CD8-positive, alpha-beta memory T cell (primary cell): ENCODE measurements around the gene TRPV6. TPM values are rescaled to one million over a fixed set of nuclear protein-coding genes. Genes with fewer than 3 reads are reported as not detected.
A peak's percentile ranks its signal among the peaks of the same experiment; 100 is the strongest.

Experiments
- CTCF ChIA-PET: fragments of 350-600 bp; sonication (Branson Sonifier 250); formaldehyde crosslinking; loops from one replicate; lab custom pipeline; 2021; ENCODE audit warnings: antibody characterized with exemption; lab: Charles Lee
- POLR2A ChIA-PET: fragments of 350-600 bp; sonication (Branson Sonifier 250); formaldehyde crosslinking; loops from one replicate; lab custom pipeline; 2021; ENCODE audit warnings: antibody characterized with exemption; lab: Charles Lee
- DNase-seq, 5 donors: peaks; one replicate each; pipeline versions ENCODE4 v3.0.0 to v3.0.0-alpha.2; 2020 to 2022; ENCODE audit warnings: mixed read lengths in 1 of 5
- H3K27ac ChIP-seq: one replicate; pipeline ENCODE4 v1.7.0; 2013; ENCODE audit warnings: low read depth, mild to moderate bottlenecking, low read length, moderate library complexity
- H3K27me3 ChIP-seq: 2 replicates; pipeline ENCODE4 v1.7.0; 2013; ENCODE audit warnings: low read length, mild to moderate bottlenecking; ENCODE audit not compliant: insufficient read depth, poor library complexity, severe bottlenecking
- H3K36me3 ChIP-seq: 2 replicates; pipeline ENCODE4 v1.7.0; 2013; ENCODE audit warnings: mild to moderate bottlenecking, low read length, moderate library complexity; ENCODE audit not compliant: insufficient read depth
- H3K4me1 ChIP-seq: 2 replicates; pipeline ENCODE4 v1.7.0; 2013; ENCODE audit warnings: mild to moderate bottlenecking, low read length, moderate library complexity; ENCODE audit not compliant: insufficient read depth
- H3K4me3 ChIP-seq: 2 replicates; pipeline ENCODE4 v1.7.0; 2013; ENCODE audit warnings: mild to moderate bottlenecking, low read length
- H3K9me3 ChIP-seq: 2 replicates; pipeline ENCODE4 v1.7.0; 2013; ENCODE audit warnings: mild to moderate bottlenecking, low read length
- H3K27ac Mint-ChIP-seq, 8 donors: one replicate each; pipeline ENCODE4 v1.8.0; 2020 to 2021; ENCODE audit warnings: mixed read lengths in 8 of 8, mild to moderate bottlenecking in 6 of 8, inconsistent platforms in 3 of 8, moderate library complexity in 3 of 8
- H3K27me3 Mint-ChIP-seq, 2 donors: one replicate each; pipeline ENCODE4 v1.8.0; 2020 to 2021; ENCODE audit warnings: mixed read lengths in 2 of 2, mild to moderate bottlenecking in 1 of 2, moderate library complexity in 1 of 2
- H3K36me3 Mint-ChIP-seq, 3 donors: one replicate each; pipeline ENCODE4 v1.8.0; 2020 to 2021; ENCODE audit warnings: mixed read lengths in 3 of 3, inconsistent platforms in 1 of 3, mild to moderate bottlenecking in 1 of 3
- H3K4me1 Mint-ChIP-seq, 3 donors: one replicate each; pipeline ENCODE4 v1.8.0; 2020 to 2021; ENCODE audit warnings: mixed read lengths in 3 of 3, inconsistent platforms in 1 of 3, mild to moderate bottlenecking in 1 of 3
- H3K4me3 Mint-ChIP-seq, 7 donors: one replicate each; pipeline ENCODE4 v1.8.0; 2020 to 2021; ENCODE audit warnings: mixed read lengths in 7 of 7, mild to moderate bottlenecking in 6 of 7, moderate library complexity in 4 of 7, inconsistent platforms in 2 of 7
- H3K9me3 Mint-ChIP-seq, 5 donors: one replicate each; pipeline ENCODE4 v1.8.0; 2020 to 2022; ENCODE audit warnings: mixed read lengths in 5 of 5, mild to moderate bottlenecking in 3 of 5, moderate library complexity in 2 of 5, inconsistent platforms in 1 of 5
- polyA plus RNA-seq: library from polyadenylated mRNA; unstranded; fragments of 300-500 nt; fragmentation: Illumina TruSeq; gene quantifications from one replicate; pipeline ENCODE4 v1.2.3, GENCODE V29; 2021
- total RNA-seq, 2 experiments: library from RNA; stranded (reverse); gene quantifications; one replicate each; pipeline ENCODE4 v1.2.3, GENCODE V29; 2021

TRPV6 gene
- total and polyA plus RNA-seq, 3 experiments from 2014 or later: not detected

GRCh38 chr7:142833174-142834048 is 52.1 kb downstream of the TRPV6 start:
- no peaks in the 10 kb centered on the region for H3K4me1 ChIP-seq
- Mint-ChIP-seq H3K9me3 (no peaks in the 10 kb centered on the region), H3K4me1 (peaks cover 0 to 4% (median 4%) of the 10 kb centered on the region in 3 donors), H3K27me3 (peaks cover 0 to 8% of the 10 kb centered on the region in 2 donors), H3K36me3 (no peaks in the 10 kb centered on the region), H3K4me3 (no peak overlapping the region), H3K27ac (no peak overlapping the region)
- POLR2A ChIA-PET: no interaction called here
- H3K36me3 ChIP-seq: no peaks in the 10 kb centered on the region
- CTCF ChIA-PET: no interaction called here
- H3K27me3 ChIP-seq: no peaks in the 10 kb centered on the region
- no peaks in the 10 kb centered on the region for H3K9me3 ChIP-seq
- H3K4me3 ChIP-seq: no peak overlapping the region
- no peak overlapping the region for H3K27ac ChIP-seq
- no peak for DNase-seq

GRCh38 chr7:142832417-142832816 is 53.1 kb downstream of the TRPV6 start:
- H3K27ac ChIP-seq: no peak overlapping the region
- peaks cover 0 to 4% (median 4%) of the 10 kb centered on the region in 3 donors for H3K4me1 Mint-ChIP-seq
- H3K4me1 ChIP-seq: no peaks in the 10 kb centered on the region
- no peaks in the 10 kb centered on the region for H3K36me3 Mint-ChIP-seq
- no peak overlapping the region for H3K4me3 Mint-ChIP-seq
- H3K4me3 ChIP-seq: no peak overlapping the region
- H3K9me3 ChIP-seq: no peaks in the 10 kb centered on the region
- ChIA-PET CTCF (no interaction called here), POLR2A (interaction anchor here (0.6 kb wide), 1 partner anchor 25 kb away, joined by 4 read pairs; no protein-coding TSS in a partner anchor)
- no peak for DNase-seq
- H3K27ac Mint-ChIP-seq: no peak overlapping the region
- H3K9me3 Mint-ChIP-seq: no peaks in the 10 kb centered on the region
- H3K36me3 ChIP-seq: no peaks in the 10 kb centered on the region
- peaks cover 0 to 8% of the 10 kb centered on the region in 2 donors for H3K27me3 Mint-ChIP-seq
- H3K27me3 ChIP-seq: no peaks in the 10 kb centered on the region

- no peak for DNase-seq
- no peak overlapping the region for H3K4me3 ChIP-seq
- no peaks in the 10 kb centered on the region for H3K4me1 ChIP-seq
- H3K27me3 ChIP-seq: no peaks in the 10 kb centered on the region
- no peaks in the 10 kb centered on the region for H3K36me3 ChIP-seq
- Mint-ChIP-seq H3K9me3 (peaks cover 3 to 10% (median 9%) of the 10 kb centered on the region in 5 donors), H3K4me1 (no peaks in the 10 kb centered on the region), H3K36me3 (peaks cover 0 to 5% (median 0%) of the 10 kb centered on the region in 3 donors), H3K27ac (no peak overlapping the region), H3K27me3 (peaks cover 17% of the 10 kb centered on the region in 2 donors), H3K4me3 (no peak overlapping the region)
- CTCF ChIA-PET: interaction anchor here (1.0 kb wide), 1 partner anchor 13 kb away, joined by 3 read pairs; no protein-coding TSS in a partner anchor
- no peaks in the 10 kb centered on the region for H3K9me3 ChIP-seq
- POLR2A ChIA-PET: no interaction called here
- H3K27ac ChIP-seq: no peak overlapping the region
Observed at GRCh38 chr7:142827951-142828500, 57.5 kb downstream of the TRPV6 start.

- Histone ChIP-seq H3K27me3 (no peaks in the 10 kb centered on the region), H3K4me3 (no peak overlapping the region), H3K4me1 (no peaks in the 10 kb centered on the region), H3K27ac (no peak overlapping the region), H3K36me3 (no peaks in the 10 kb centered on the region), H3K9me3 (no peaks in the 10 kb centered on the region)
- no peak overlapping the region for H3K4me3 Mint-ChIP-seq
- peaks cover 0 to 9% (median 2%) of the 10 kb centered on the region in 3 donors for H3K36me3 Mint-ChIP-seq
- peaks cover 27 to 62% of the 10 kb centered on the region in 2 donors for H3K27me3 Mint-ChIP-seq
- H3K9me3 Mint-ChIP-seq: peaks cover 8 to 16% (median 14%) of the 10 kb centered on the region in 5 donors
- POLR2A ChIA-PET: no interaction called here
- no peak for DNase-seq
- no peaks in the 10 kb centered on the region for H3K4me1 Mint-ChIP-seq
- CTCF ChIA-PET: interaction anchor here (0.5 kb wide), 1 partner anchor 690 kb away, joined by 5 read pairs; no protein-coding TSS in a partner anchor
- H3K27ac Mint-ChIP-seq: peak overlapping the region in 1 of 8 donors; percentile 28
Observed at GRCh38 chr7:142822714-142823113, 62.8 kb downstream of the TRPV6 start.

Other genes with a start within 250 kb of the TRPV6 start
- not detected for gene PRSS1, start 136.3 kb downstream of the TRPV6 start, total RNA-seq
- gene PRSS1, start 136.3 kb downstream of the TRPV6 start, polyA plus RNA-seq: not detected
- not detected for gene PRSS2, start 114.8 kb downstream of the TRPV6 start, total RNA-seq
- not detected for gene PRSS2, start 114.8 kb downstream of the TRPV6 start, polyA plus RNA-seq
- 1 to 10 TPM; 6.0 to 8.1 TPM for gene EPHB6, start 30.7 kb downstream of the TRPV6 start, total RNA-seq
- gene EPHB6, start 30.7 kb downstream of the TRPV6 start, polyA plus RNA-seq: 13.7 TPM
- gene TRPV5, start 48.0 kb upstream of the TRPV6 start, total RNA-seq: not detected
- not detected for gene TRPV5, start 48.0 kb upstream of the TRPV6 start, polyA plus RNA-seq
- gene LLCFC1, start 53.7 kb upstream of the TRPV6 start, total RNA-seq: not detected
- not detected for gene LLCFC1, start 53.7 kb upstream of the TRPV6 start, polyA plus RNA-seq
- under 1 TPM in 1 of 2 experiments, not detected in 1; 0.20 TPM for gene KEL, start 76.6 kb upstream of the TRPV6 start, total RNA-seq
- not detected for gene KEL, start 76.6 kb upstream of the TRPV6 start, polyA plus RNA-seq
- not detected for gene OR9A2, start 141.4 kb upstream of the TRPV6 start, total RNA-seq
- gene OR9A2, start 141.4 kb upstream of the TRPV6 start, polyA plus RNA-seq: not detected
- gene OR6V1, start 166.6 kb upstream of the TRPV6 start, total RNA-seq: not detected
- not detected for gene OR6V1, start 166.6 kb upstream of the TRPV6 start, polyA plus RNA-seq
- not detected for gene PIP, start 246.3 kb upstream of the TRPV6 start, total RNA-seq
- not detected for gene PIP, start 246.3 kb upstream of the TRPV6 start, polyA plus RNA-seq